ENCODE data around the gene AGBL4.

AGBL4 gene

DNA sequence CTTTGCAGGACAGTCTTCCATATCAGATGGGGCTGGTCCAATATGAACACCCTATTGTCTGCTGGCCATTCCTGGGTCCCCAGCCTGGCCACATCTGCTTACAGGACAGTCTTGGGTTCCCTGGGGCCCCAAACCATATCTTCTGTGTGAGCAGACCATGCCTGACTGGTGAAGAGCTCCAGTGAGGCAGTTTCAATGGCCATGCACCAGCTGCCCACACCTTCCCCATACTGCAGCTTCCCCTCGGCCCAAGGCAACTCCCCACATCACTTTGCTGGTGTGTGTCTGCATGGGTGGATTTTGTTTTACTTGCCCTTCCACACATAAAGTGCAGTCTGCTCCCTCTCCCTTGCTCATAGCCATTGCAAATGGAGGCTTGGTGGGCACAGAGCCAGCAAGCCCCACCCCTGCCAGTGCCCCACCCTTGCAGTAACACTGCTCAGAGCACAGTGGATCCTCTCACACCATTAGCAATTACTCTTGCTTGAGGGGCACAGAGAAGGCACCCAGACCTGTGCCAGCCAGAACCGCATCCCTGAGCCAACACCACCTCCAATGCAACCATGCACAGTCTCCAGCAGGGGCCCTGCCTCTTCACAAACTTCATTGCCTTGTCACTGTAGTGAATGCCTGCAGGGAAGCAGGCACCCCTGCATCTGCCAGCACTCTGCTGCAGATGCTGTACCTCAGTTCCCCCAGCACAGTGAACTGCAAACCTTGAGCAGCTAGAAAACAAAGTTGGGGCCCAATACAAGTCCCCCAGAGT lies 772.6 kb downstream of the AGBL4 start:
- Mint-ChIP-seq H3K27ac (no peak overlapping the region), H3K36me3 (no peaks in the 10 kb centered on the region), H3K4me3 (no peak overlapping the region), H3K27me3 (no peaks in the 10 kb centered on the region), H3K9me3 (peaks cover 6% of the 10 kb centered on the region), H3K4me1 (no peaks in the 10 kb centered on the region)
- no peak for DNase-seq
- CTCF ChIA-PET = no interaction called here

DNA sequence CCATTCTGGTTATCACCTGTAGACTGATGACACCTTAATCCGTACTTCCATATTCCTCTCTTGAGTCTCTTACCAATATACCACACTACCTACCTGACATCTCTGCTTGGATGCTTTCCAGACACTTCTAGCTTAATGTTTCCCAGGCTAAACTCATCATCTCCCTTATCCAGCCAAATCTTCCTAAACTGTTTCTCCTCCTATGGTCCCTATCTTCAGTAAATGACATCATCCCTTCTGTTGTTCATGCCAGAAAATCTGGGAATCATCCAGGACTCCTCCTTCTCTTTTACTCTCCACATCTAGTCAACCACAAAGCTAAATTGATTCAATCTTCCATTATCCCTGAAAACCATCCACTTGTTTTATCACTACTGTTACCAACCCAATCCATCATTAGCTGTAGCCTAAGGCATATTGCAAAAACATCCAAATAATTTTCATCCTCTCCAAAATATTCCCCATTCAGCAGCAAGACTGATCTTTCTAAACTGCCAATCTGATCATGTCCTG lies 783.0 kb downstream of the AGBL4 start:
- Mint-ChIP-seq H3K4me1 (no peaks in the 10 kb centered on the region), H3K36me3 (no peaks in the 10 kb centered on the region), H3K27me3 (no peaks in the 10 kb centered on the region), H3K9me3 (peaks cover 4% of the 10 kb centered on the region), H3K4me3 (no peak overlapping the region), H3K27ac (no peak overlapping the region)
- CTCF ChIA-PET = no interaction called here
- DNase-seq = no peak

DNA sequence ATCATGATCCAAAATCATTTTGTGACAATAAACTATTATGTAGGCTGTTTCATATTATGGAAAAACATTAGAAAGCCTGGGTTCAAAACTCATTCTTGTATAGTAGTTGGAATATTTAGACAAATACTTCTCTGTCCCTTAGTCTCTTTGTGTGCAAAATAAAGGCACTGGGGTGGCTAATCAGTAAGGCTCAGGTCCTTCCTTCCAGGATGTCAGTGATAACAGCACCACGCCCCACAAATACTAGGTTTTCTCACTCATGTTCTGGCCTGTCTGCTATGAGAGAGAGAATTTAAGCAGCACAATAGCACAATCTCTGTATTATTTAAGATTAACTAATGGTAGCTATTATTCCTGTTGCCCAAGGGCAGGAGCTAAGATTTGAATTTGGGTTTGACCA lies 788.8 kb downstream of the AGBL4 start:
- CTCF ChIA-PET = no interaction called here
- DNase-seq = no peak
- no peak overlapping the region for H3K27ac Mint-ChIP-seq
- H3K9me3 Mint-ChIP-seq = peaks cover 4% of the 10 kb centered on the region
- no peaks in the 10 kb centered on the region for H3K4me1 Mint-ChIP-seq
- H3K36me3 Mint-ChIP-seq = no peaks in the 10 kb centered on the region
- H3K4me3 Mint-ChIP-seq = no peak overlapping the region
- no peaks in the 10 kb centered on the region for H3K27me3 Mint-ChIP-seq

- Mint-ChIP-seq H3K27ac (no peak overlapping the region), H3K27me3 (no peaks in the 10 kb centered on the region), H3K4me1 (no peaks in the 10 kb centered on the region), H3K9me3 (no peaks in the 10 kb centered on the region), H3K36me3 (no peaks in the 10 kb centered on the region), H3K4me3 (no peak overlapping the region)
- DNase-seq = no peak
- CTCF ChIA-PET = no interaction called here
Observed at GRCh38 chr1:49229555-49229954, 794.2 kb downstream of the AGBL4 start.

- DNase-seq = no peak
- no peaks in the 10 kb centered on the region for H3K4me1 Mint-ChIP-seq
- H3K9me3 Mint-ChIP-seq = no peaks in the 10 kb centered on the region
- no peaks in the 10 kb centered on the region for H3K36me3 Mint-ChIP-seq
- CTCF ChIA-PET = no interaction called here
- no peak overlapping the region for H3K4me3 Mint-ChIP-seq
- no peaks in the 10 kb centered on the region for H3K27me3 Mint-ChIP-seq
- no peak overlapping the region for H3K27ac Mint-ChIP-seq
Observed at GRCh38 chr1:49226758-49227157, 797.0 kb downstream of the AGBL4 start.

DNA sequence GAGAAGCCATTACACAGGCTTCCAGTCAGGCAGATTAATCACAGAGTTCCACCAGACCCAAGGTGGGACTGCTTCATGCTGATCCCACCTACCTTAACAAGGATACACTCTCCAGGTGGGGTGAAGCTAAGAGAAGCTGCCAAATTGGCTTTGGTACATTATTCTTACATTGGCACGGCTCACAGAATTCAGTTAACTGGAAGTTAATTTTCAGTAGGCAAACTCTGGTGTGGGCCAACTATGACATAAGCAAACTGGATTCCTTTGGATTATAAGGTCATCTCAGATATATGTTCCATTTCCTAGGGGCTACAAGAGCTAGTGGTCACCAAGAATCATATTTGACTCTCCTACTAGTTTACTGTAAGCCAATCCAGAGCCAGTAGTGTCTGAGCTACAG lies 798.3 kb downstream of the AGBL4 start:
- CTCF ChIA-PET = no interaction called here
- Mint-ChIP-seq H3K4me1 (no peaks in the 10 kb centered on the region), H3K4me3 (no peak overlapping the region), H3K9me3 (no peaks in the 10 kb centered on the region), H3K27me3 (no peaks in the 10 kb centered on the region), H3K27ac (no peak overlapping the region), H3K36me3 (no peaks in the 10 kb centered on the region)
- DNase-seq = no peak

- Mint-ChIP-seq H3K36me3 (no peaks in the 10 kb centered on the region), H3K4me3 (no peak overlapping the region), H3K9me3 (no peaks in the 10 kb centered on the region), H3K4me1 (no peaks in the 10 kb centered on the region), H3K27me3 (no peaks in the 10 kb centered on the region), H3K27ac (no peak overlapping the region)
- DNase-seq = no peak
- CTCF ChIA-PET = interaction anchor here (0.6 kb wide), 1 partner anchor 799 kb away, joined by 3 read pairs; no protein-coding TSS in a partner anchor
Observed at GRCh38 chr1:49213301-49213700, 810.5 kb downstream of the AGBL4 start.

DNA sequence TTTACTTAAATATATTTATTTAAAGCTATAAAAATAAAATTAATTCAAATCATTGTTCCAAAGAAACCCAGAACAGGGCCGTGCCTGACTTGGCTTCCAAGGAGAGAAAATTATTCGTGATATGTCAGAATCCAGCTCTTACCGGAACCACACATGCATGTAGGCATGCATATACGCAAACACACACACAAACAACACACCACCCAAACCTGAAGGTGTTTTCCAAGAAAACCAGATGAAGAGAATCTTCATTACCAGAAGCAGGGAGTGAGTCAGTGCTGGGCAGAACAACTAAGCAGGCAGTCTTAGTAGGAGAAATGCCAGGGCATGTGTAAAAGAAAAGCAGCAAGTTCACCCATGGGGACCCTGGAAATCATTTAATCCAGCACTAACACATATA lies 815.0 kb downstream of the AGBL4 start:
- Mint-ChIP-seq H3K9me3 (no peaks in the 10 kb centered on the region), H3K4me3 (no peak overlapping the region), H3K27ac (no peak overlapping the region), H3K27me3 (no peaks in the 10 kb centered on the region), H3K36me3 (no peaks in the 10 kb centered on the region), H3K4me1 (no peaks in the 10 kb centered on the region)
- no peak for DNase-seq
- CTCF ChIA-PET = no interaction called here

- H3K27me3 Mint-ChIP-seq = no peaks in the 10 kb centered on the region
- H3K9me3 Mint-ChIP-seq = peaks cover 6% of the 10 kb centered on the region
- no peak overlapping the region for H3K27ac Mint-ChIP-seq
- H3K36me3 Mint-ChIP-seq = no peaks in the 10 kb centered on the region
- no peak for DNase-seq
- CTCF ChIA-PET = no interaction called here
- H3K4me3 Mint-ChIP-seq = no peak overlapping the region
- no peaks in the 10 kb centered on the region for H3K4me1 Mint-ChIP-seq
Observed at GRCh38 chr1:49204720-49205119, 819.0 kb downstream of the AGBL4 start.

- peaks cover 19% of the 10 kb centered on the region for H3K9me3 Mint-ChIP-seq
- H3K36me3 Mint-ChIP-seq = no peaks in the 10 kb centered on the region
- no peak overlapping the region for H3K27ac Mint-ChIP-seq
- H3K4me3 Mint-ChIP-seq = no peak overlapping the region
- H3K4me1 Mint-ChIP-seq = no peaks in the 10 kb centered on the region
- no peak for DNase-seq
- CTCF ChIA-PET = no interaction called here
- H3K27me3 Mint-ChIP-seq = no peaks in the 10 kb centered on the region
Observed at GRCh38 chr1:49200738-49201137, 823.0 kb downstream of the AGBL4 start.

GRCh38 chr1:49199564-49199963 lies 824.2 kb downstream of the AGBL4 start:
- peaks cover 26% of the 10 kb centered on the region for H3K9me3 Mint-ChIP-seq
- H3K27me3 Mint-ChIP-seq = no peaks in the 10 kb centered on the region
- DNase-seq = no peak
- H3K36me3 Mint-ChIP-seq = no peaks in the 10 kb centered on the region
- no peaks in the 10 kb centered on the region for H3K4me1 Mint-ChIP-seq
- CTCF ChIA-PET = no interaction called here
- H3K27ac Mint-ChIP-seq = no peak overlapping the region
- no peak overlapping the region for H3K4me3 Mint-ChIP-seq

- no peaks in the 10 kb centered on the region for H3K4me1 Mint-ChIP-seq
- CTCF ChIA-PET = no interaction called here
- H3K36me3 Mint-ChIP-seq = no peaks in the 10 kb centered on the region
- H3K4me3 Mint-ChIP-seq = no peak overlapping the region
- no peak overlapping the region for H3K27ac Mint-ChIP-seq
- peaks cover 25% of the 10 kb centered on the region for H3K9me3 Mint-ChIP-seq
- no peaks in the 10 kb centered on the region for H3K27me3 Mint-ChIP-seq
- no peak for DNase-seq
Observed at GRCh38 chr1:49197081-49197480, 826.7 kb downstream of the AGBL4 start.

DNA sequence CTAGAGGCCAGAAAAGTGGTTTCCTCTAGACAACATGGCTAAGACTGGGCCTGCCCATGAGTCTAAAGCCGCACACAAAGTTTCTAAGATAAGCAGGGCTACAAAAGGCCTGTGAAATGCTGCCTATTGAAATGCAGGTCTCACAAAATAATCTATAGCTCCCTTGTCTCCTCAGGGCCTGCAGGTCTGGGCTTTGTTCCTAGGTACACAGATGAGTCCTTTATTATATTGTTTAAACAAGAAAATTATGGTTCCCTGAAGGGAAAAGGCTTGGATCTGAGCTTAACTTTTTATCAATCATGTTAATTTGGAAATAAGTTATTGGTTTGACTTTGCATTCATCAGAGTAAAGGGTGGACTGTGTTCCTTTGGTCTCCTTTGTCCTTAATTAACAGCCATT lies 833.6 kb downstream of the AGBL4 start:
- H3K27me3 Mint-ChIP-seq = no peaks in the 10 kb centered on the region
- no peak overlapping the region for H3K27ac Mint-ChIP-seq

GRCh38 chr1:49187056-49187455 lies 836.7 kb downstream of the AGBL4 start:
- Mint-ChIP-seq H3K36me3 (no peaks in the 10 kb centered on the region), H3K4me1 (no peaks in the 10 kb centered on the region)

More for the DNA sequence above, 833.6 kb downstream of the AGBL4 start:
- DNase-seq = no peak
- CTCF ChIA-PET = no interaction called here
- Mint-ChIP-seq H3K4me3 (no peak overlapping the region), H3K9me3 (peaks cover 4% of the 10 kb centered on the region), H3K4me1 (no peaks in the 10 kb centered on the region), H3K36me3 (no peaks in the 10 kb centered on the region)

DNA sequence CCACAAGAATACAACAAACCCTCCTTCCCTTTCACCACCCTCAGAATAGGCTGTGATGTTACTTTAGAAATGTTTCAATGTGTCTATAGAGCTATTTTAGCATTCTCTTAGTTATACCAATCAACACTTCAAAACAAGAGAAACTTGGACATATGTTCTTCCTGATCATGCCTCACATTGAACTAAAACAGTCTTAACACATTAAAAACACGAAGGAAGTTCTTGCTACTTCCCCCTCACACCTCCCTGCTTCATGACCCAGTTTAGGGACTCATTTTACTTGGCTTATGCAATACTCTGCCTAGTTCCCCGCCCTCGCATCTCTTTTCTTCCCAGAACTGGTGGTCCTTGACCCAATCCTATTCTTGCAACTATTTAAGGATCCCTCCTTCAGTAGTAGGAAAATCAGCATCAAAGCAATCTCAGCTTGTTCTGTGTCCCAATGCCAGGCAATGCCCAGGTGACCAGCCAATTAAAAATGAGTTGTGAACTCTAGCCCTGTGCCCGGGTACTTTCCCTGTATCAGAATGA lies 838.2 kb downstream of the AGBL4 start:
- CTCF ChIA-PET = no interaction called here
- Mint-ChIP-seq H3K4me3 (no peak overlapping the region), H3K27ac (no peak overlapping the region), H3K36me3 (no peaks in the 10 kb centered on the region), H3K4me1 (no peaks in the 10 kb centered on the region), H3K9me3 (no peaks in the 10 kb centered on the region), H3K27me3 (no peaks in the 10 kb centered on the region)
- DNase-seq = no peak

More at GRCh38 chr1:49187056-49187455, 836.7 kb downstream of the AGBL4 start:
- no peak for DNase-seq
- H3K9me3 Mint-ChIP-seq = no peaks in the 10 kb centered on the region
- H3K27me3 Mint-ChIP-seq = no peaks in the 10 kb centered on the region
- CTCF ChIA-PET = no interaction called here
- no peak overlapping the region for H3K4me3 Mint-ChIP-seq
- no peak overlapping the region for H3K27ac Mint-ChIP-seq
